ENCODE measurements around the gene LRRC61.

Gene LRRC61

GRCh38 chr7:150333659-150334058 is 10.5 kb downstream of the LRRC61 start:
- no peak for DNase-seq

- no peak for DNase-seq
Observed at GRCh38 chr7:150334108-150334507, 11.0 kb downstream of the LRRC61 start.

- no peak for DNase-seq
Observed at GRCh38 chr7:150335108-150335773, 12.1 kb downstream of the LRRC61 start.

GRCh38 chr7:150335774-150336112 is 12.6 kb downstream of the LRRC61 start:
- DNase-seq, result no peak

GRCh38 chr7:150336746-150337145 is 13.6 kb downstream of the LRRC61 start:
- no peak for DNase-seq

- DNase-seq, result no peak
Observed at GRCh38 chr7:150337179-150337578, 14.0 kb downstream of the LRRC61 start.

- DNase-seq, result no peak
Observed at GRCh38 chr7:150337659-150338081, 14.5 kb downstream of the LRRC61 start.

- no peak for DNase-seq
Observed at GRCh38 chr7:150338166-150338829, 15.1 kb downstream of the LRRC61 start.

- DNase-seq, result no peak
Observed at GRCh38 chr7:150339409-150339809, 16.3 kb downstream of the LRRC61 start.

- DNase-seq, result no peak
Observed at GRCh38 chr7:150340024-150340749, 17.0 kb downstream of the LRRC61 start.

- no peak for DNase-seq
Observed at GRCh38 chr7:150340875-150341262, 17.7 kb downstream of the LRRC61 start.

GRCh38 chr7:150341263-150342120 is 18.3 kb downstream of the LRRC61 start, which contains the start of gene RARRES2:
Gene RARRES2, minus strand, starts transcription at chr7:150341629. Its CDS starts 1,020 bp downstream, at chr7:150340609.
- DNase-seq, result no peak

- DNase-seq, result no peak
Observed at GRCh38 chr7:150342121-150342408, 18.9 kb downstream of the LRRC61 start.

GRCh38 chr7:150343225-150343624 is 20.1 kb downstream of the LRRC61 start:
- no peak for DNase-seq

- no peak for DNase-seq
Observed at GRCh38 chr7:150344299-150344698, 21.1 kb downstream of the LRRC61 start.

GRCh38 chr7:150345012-150345411 is 21.9 kb downstream of the LRRC61 start:
- DNase-seq, result no peak

- DNase-seq, result no peak
Observed at GRCh38 chr7:150346922-150347321, 23.8 kb downstream of the LRRC61 start.

GRCh38 chr7:150351587-150352194 is 28.5 kb downstream of the LRRC61 start:
- DNase-seq, result no peak

GRCh38 chr7:150355666-150356059 is 32.5 kb downstream of the LRRC61 start:
- DNase-seq, result no peak

GRCh38 chr7:150356265-150356897 is 33.2 kb downstream of the LRRC61 start:
- DNase-seq, result no peak

GRCh38 chr7:150357270-150357669 is 34.1 kb downstream of the LRRC61 start:
- DNase-seq, result no peak

- DNase-seq, result no peak
Observed at GRCh38 chr7:150357771-150358427, 34.7 kb downstream of the LRRC61 start.
